GM23338 (cell line): ENCODE measurements around the gene NOTCH3.

Experiments
- CREB1 ChIP-seq: fragments of 250-450 bp; sonication (Bioruptor Pico); IDR thresholded peaks from 2 replicates; pipeline ENCODE4 v1.5.0; 2020; ENCODE audit warnings: low read depth, mild to moderate bottlenecking, moderate library complexity
- EZH2 ChIP-seq: fragments of 200-600 bp; sonication (generic); IDR thresholded peaks from one replicate; pipeline ENCODE4 v1.8.0; 2017; ENCODE audit warnings: antibody characterized with exemption, mild to moderate bottlenecking, low read depth; ENCODE audit not compliant: unreplicated experiment
- EZH2phosphoT487 ChIP-seq: fragments of 200-600 bp; sonication (generic); IDR thresholded peaks from one replicate; pipeline ENCODE4 v1.8.1; 2018; ENCODE audit warnings: antibody characterized with exemption; ENCODE audit not compliant: unreplicated experiment
- NANOG ChIP-seq: IDR thresholded peaks from 2 replicates; pipeline ENCODE4 v1.6.1; 2016; ENCODE audit warnings: antibody characterized with exemption, borderline replicate concordance
- POLR2AphosphoS5 ChIP-seq: IDR thresholded peaks from 2 replicates; pipeline ENCODE4 v1.6.1; 2016; ENCODE audit warnings: antibody characterized with exemption, low read depth
- STAT1 ChIP-seq: IDR thresholded peaks from one replicate; pipeline ENCODE4 v1.6.1; 2016; ENCODE audit warnings: antibody characterized with exemption; ENCODE audit not compliant: unreplicated experiment
- ZNF331 ChIP-seq: fragments of 250-450 bp; sonication (Bioruptor Pico); IDR thresholded peaks from 2 replicates; pipeline ENCODE4 v1.5.0; 2020; ENCODE audit warnings: low read depth, mild to moderate bottlenecking, moderate library complexity
- TF ChIP-seq, protein P1 (sequence below), 2 experiments: fragments of 200-600 bp in 1 of 2; sonication (generic) in 1 of 2; conservative IDR thresholded peaks; 2 replicates each; pipeline versions ENCODE4 v1.5.1 to v1.6.1; 2016 to 2017; ENCODE audit warnings: antibody characterized with exemption in 2 of 2, low read depth in 2 of 2, mild to moderate bottlenecking in 2 of 2, moderate library complexity in 1 of 2
- TF ChIP-seq, protein P2 (sequence below): fragments of 250-450 bp; sonication (Bioruptor Pico); IDR thresholded peaks from 2 replicates; pipeline ENCODE4 v1.5.0; 2020; ENCODE audit warnings: mild to moderate bottlenecking, moderate library complexity
- TF ChIP-seq, protein P3 (sequence below): IDR thresholded peaks from one replicate; pipeline ENCODE4 v1.6.1; 2018; ENCODE audit warnings: antibody characterized with exemption; ENCODE audit not compliant: unreplicated experiment

DNA sequence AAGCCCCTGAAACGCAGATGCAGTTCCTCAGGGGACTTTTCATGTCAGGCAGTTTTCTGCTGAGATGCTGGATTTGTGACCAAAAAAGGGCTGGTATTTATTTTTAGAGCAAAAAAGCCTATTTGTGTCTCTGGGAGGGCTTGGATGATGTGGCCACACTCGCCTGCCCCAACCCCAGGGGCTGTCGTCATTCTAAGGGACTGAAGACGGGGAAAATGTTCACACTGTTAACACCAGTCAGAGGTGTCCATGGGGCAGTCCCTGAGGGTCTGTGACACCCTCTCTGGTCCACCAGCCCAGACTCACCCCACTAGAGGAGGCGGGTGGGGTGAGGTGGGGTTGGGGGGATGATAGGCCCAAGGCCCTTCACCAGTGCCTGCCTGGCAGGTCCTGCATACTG, 47.3 kb upstream of the NOTCH3 start:
- TF ChIP-seq, protein P1, sequence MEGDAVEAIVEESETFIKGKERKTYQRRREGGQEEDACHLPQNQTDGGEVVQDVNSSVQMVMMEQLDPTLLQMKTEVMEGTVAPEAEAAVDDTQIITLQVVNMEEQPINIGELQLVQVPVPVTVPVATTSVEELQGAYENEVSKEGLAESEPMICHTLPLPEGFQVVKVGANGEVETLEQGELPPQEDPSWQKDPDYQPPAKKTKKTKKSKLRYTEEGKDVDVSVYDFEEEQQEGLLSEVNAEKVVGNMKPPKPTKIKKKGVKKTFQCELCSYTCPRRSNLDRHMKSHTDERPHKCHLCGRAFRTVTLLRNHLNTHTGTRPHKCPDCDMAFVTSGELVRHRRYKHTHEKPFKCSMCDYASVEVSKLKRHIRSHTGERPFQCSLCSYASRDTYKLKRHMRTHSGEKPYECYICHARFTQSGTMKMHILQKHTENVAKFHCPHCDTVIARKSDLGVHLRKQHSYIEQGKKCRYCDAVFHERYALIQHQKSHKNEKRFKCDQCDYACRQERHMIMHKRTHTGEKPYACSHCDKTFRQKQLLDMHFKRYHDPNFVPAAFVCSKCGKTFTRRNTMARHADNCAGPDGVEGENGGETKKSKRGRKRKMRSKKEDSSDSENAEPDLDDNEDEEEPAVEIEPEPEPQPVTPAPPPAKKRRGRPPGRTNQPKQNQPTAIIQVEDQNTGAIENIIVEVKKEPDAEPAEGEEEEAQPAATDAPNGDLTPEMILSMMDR (conservative IDR thresholded peaks at IDR 0.05; ENCODE audit: low read depth in 2 of 2): no peak
- no peak for TF ChIP-seq EZH2phosphoT487
- TF ChIP-seq, protein P2, sequence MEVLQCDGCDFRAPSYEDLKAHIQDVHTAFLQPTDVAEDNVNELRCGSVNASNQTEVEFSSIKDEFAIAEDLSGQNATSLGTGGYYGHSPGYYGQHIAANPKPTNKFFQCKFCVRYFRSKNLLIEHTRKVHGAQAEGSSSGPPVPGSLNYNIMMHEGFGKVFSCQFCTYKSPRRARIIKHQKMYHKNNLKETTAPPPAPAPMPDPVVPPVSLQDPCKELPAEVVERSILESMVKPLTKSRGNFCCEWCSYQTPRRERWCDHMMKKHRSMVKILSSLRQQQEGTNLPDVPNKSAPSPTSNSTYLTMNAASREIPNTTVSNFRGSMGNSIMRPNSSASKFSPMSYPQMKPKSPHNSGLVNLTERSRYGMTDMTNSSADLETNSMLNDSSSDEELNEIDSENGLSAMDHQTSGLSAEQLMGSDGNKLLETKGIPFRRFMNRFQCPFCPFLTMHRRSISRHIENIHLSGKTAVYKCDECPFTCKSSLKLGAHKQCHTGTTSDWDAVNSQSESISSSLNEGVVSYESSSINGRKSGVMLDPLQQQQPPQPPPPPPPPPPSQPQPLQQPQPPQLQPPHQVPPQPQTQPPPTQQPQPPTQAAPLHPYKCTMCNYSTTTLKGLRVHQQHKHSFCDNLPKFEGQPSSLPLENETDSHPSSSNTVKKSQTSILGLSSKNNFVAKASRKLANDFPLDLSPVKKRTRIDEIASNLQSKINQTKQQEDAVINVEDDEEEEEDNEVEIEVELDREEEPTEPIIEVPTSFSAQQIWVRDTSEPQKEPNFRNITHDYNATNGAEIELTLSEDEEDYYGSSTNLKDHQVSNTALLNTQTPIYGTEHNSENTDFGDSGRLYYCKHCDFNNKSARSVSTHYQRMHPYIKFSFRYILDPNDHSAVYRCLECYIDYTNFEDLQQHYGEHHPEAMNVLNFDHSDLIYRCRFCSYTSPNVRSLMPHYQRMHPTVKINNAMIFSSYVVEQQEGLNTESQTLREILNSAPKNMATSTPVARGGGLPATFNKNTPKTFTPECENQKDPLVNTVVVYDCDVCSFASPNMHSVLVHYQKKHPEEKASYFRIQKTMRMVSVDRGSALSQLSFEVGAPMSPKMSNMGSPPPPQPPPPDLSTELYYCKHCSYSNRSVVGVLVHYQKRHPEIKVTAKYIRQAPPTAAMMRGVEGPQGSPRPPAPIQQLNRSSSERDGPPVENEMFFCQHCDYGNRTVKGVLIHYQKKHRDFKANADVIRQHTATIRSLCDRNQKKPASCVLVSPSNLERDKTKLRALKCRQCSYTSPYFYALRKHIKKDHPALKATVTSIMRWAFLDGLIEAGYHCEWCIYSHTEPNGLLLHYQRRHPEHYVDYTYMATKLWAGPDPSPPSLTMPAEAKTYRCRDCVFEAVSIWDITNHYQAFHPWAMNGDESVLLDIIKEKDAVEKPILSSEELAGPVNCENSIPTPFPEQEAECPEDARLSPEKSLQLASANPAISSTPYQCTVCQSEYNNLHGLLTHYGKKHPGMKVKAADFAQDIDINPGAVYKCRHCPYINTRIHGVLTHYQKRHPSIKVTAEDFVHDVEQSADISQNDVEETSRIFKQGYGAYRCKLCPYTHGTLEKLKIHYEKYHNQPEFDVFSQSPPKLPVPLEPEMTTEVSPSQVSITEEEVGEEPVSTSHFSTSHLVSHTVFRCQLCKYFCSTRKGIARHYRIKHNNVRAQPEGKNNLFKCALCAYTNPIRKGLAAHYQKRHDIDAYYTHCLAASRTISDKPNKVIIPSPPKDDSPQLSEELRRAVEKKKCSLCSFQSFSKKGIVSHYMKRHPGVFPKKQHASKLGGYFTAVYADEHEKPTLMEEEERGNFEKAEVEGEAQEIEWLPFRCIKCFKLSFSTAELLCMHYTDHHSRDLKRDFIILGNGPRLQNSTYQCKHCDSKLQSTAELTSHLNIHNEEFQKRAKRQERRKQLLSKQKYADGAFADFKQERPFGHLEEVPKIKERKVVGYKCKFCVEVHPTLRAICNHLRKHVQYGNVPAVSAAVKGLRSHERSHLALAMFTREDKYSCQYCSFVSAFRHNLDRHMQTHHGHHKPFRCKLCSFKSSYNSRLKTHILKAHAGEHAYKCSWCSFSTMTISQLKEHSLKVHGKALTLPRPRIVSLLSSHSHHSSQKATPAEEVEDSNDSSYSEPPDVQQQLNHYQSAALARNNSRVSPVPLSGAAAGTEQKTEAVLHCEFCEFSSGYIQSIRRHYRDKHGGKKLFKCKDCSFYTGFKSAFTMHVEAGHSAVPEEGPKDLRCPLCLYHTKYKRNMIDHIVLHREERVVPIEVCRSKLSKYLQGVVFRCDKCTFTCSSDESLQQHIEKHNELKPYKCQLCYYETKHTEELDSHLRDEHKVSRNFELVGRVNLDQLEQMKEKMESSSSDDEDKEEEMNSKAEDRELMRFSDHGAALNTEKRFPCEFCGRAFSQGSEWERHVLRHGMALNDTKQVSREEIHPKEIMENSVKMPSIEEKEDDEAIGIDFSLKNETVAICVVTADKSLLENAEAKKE: no peak
- no peak for TF ChIP-seq CREB1 (CRISPR knock-in tag)
- TF ChIP-seq, protein P3, sequence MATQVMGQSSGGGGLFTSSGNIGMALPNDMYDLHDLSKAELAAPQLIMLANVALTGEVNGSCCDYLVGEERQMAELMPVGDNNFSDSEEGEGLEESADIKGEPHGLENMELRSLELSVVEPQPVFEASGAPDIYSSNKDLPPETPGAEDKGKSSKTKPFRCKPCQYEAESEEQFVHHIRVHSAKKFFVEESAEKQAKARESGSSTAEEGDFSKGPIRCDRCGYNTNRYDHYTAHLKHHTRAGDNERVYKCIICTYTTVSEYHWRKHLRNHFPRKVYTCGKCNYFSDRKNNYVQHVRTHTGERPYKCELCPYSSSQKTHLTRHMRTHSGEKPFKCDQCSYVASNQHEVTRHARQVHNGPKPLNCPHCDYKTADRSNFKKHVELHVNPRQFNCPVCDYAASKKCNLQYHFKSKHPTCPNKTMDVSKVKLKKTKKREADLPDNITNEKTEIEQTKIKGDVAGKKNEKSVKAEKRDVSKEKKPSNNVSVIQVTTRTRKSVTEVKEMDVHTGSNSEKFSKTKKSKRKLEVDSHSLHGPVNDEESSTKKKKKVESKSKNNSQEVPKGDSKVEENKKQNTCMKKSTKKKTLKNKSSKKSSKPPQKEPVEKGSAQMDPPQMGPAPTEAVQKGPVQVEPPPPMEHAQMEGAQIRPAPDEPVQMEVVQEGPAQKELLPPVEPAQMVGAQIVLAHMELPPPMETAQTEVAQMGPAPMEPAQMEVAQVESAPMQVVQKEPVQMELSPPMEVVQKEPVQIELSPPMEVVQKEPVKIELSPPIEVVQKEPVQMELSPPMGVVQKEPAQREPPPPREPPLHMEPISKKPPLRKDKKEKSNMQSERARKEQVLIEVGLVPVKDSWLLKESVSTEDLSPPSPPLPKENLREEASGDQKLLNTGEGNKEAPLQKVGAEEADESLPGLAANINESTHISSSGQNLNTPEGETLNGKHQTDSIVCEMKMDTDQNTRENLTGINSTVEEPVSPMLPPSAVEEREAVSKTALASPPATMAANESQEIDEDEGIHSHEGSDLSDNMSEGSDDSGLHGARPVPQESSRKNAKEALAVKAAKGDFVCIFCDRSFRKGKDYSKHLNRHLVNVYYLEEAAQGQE: no peak
- no peak for TF ChIP-seq EZH2
- no peak for TF ChIP-seq POLR2AphosphoS5
- no peak for TF ChIP-seq STAT1
- no peak for TF ChIP-seq ZNF331
- no peak for TF ChIP-seq NANOG
